CD4-positive, alpha-beta T cell treated with Interferon alpha-2 for 1 hour (primary cell): ENCODE measurements around the gene USP2.
A peak's percentile ranks its signal among the peaks of the same experiment; 100 is the strongest.

Source experiments
- DNase-seq, 2 donors: peaks; one replicate each; pipeline ENCODE4 v3.0.0-alpha.2; 2020 to 2022

The USP2 gene

DNA sequence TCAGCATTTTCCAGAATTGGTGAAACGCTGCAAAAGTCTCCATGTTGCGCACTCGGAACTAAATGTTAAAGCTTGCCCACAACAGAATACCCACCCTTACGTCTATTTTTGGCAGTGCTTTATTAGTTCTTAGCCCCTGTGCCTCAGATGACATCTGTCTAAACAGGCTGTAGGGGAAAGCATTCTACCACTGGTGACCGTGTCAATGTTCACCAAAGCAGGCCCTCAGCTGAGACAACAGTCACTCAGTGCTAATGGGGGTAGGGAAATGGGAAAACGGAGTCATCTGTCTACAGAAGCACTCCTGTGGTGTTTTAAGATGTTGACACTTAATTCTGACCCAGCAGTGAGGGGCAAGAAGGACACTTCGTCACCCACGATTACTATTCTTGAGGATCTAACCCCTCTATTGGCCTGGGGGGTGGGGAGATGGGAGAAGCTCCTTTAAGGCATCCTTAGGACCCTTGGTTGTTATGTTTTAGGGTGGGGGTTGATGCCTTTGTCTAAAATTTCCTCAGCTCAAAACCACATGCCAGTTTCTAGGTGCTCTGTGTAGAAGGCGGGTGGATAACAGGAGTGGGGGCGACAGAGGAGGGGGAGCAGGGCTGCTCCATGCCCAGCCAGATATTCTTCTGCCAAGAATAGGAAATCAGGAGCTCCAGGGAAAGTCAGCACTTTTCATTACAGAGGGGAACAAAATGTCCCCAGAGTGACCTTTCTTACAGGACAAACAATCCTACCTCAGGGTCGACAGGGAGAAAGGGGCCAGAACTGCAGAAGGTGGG lies 19.4 kb downstream of the USP2 start:
- no peak for DNase-seq

DNA sequence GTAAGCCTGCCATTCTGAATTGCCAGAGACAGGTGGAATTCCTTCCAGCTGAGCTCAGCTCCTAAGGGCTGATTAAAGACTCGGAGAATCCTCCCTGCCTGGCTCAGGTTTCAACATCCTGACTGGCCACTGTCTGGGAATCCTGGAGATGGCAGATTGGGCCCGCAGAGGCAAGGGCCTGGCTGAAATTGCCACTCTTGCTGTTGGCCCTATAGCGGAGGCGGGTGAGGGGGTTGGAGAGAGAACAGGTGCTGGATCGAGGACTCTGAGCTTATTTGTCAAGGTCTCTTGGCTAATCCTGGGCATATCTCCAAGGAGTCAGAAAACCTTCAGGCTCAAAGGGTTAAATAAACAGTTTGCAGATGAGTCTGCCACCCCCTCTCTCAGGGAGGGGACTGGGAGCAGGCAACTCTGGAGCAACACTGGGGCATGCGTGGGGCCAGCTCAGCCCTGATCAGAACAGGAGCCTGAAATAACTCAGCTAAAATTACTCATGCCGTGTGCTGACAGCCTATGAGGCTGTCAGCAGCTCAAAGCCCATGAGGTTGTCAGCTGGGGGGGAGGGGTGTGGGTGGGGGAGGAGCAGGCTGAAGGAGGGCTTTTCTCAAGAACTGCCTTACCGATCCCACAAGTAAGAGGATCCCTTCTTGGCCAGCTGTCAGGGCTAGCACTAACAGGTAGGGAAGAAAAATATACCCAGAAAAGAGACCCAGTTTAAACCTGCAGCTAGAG lies 20.3 kb downstream of the USP2 start:
- DNase-seq: no peak

DNA sequence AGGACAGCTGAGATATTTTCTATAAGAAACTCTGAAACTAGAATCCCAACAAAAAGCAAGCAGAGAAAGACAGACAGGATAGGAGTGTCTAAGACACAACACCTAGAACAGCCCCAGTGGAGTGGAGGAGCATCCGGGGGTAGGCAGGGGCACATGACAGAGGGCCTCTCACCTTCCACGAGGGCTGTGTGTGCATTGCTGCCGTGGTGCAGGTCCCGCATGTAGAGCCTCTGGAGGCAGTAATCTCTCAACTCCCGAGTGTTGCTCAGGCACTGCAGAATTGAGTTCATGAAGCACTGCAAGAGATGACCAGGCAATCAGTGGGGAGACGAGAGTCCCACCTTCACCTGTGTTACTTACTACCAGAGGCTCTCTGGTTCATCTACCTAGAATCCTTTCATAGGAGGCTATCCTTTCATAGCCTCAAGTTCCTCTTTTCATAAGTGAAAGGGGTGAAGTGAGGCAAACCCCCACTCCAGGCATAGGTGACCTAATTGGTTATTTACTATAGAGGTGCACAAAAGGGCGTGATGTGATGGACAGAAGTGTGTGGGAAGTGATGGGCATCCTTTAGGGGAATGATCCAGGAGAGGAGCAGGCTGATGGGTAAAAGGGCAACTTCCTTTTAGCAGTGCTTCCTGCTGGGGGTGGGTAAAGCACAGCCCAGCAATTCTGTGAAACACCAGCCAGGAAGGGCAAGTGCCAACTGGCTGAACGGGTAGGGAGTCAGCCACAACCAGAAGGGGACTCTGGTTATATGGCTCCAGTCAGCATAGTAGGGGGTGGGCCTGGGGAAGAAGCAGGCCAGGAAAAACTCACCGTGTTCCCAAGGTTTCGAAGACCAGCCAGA lies 21.9 kb downstream of the USP2 start:
- no peak for DNase-seq

DNA sequence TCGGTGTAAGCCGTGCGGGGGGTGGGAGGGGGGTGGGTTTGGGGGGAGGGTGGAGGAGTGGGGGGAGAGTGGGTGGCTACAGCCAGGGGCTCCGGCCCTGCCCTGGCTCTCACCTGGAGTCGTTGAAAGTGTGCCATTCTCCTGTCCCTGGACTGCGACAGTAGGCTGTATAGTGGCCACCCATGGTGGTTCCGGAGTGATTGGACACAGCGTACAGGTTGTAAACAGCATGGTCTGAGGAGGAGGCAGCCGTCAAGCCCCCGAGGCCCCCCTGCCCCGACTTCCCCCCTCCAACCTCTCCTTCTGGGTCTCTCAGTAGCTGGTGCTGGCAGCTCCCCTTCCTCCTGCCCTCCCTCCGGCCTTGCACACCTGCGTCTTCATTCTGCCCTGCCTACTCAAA lies 24.4 kb downstream of the USP2 start:
- no peak for DNase-seq

DNA sequence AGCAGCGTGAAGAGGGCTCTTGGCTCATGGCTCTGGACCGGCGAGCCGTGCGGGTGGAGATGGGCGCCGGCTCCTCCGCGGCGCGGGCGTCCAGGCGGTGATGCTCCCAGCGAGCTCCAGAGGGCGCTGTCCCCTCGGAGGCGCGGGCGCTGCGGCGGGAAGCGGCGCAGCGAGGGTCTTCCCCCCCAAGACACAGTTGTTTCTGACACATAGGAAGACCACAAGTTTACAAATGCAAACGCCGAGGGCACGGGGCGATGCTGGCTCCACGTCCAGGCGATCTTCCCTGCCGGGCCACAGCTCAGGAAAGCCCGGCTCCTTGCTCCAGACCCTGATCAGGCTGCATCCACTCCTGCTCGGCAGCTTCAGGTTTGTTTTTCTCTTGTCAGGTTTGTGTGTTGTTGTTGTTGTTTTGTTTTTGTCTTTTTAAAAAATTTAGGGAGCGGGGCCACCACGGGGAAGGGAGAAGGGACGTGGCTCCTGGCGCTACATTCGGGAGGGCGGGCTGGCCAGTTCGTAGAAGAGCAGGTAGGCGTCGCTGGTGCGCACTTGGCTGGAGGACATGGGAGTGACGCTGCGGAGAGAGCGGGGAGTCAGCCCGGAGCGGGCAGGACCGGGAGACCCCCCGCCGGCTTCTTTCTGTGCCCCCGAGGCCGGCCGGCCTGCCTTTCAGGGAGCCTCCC lies 25.0 kb downstream of the USP2 start:
- DNase-seq: peak; percentile 70 to 76

DNA sequence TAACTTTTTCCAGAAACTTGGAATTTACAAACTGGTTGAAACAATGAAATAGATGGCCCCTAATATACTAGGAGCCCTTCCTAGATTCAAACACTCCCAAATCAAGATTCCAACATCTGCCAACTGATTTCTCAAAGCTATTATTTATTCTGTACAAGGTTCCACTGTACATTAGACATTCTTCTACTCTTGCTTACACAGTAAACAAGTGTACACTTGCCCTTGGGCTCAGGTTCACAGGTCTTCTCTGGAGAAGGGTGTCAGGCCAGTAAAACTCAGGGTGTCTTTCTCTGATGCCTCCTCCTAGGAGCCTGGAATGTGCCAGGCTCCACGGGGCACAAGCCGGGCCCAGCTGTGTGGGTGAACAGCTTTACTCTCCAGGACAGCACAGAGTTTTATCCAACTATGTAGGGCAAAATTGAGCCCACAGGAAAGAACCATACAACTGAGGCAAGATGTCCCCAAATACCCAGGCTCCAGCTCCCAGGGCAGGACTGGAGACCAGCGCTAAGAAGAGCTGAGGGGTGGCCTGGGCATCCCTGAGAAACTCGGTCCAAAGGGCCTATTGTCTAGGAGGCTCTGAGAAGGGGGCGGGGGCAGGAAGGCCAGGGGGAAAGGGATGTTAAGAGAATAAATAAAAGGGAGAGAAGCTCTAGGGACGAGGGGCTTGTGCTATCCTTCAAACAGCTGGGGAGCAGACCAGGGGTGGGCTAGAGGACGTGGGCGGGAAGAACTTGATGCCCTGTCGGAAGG lies 26.2 kb downstream of the USP2 start:
- DNase-seq: no peak

DNA sequence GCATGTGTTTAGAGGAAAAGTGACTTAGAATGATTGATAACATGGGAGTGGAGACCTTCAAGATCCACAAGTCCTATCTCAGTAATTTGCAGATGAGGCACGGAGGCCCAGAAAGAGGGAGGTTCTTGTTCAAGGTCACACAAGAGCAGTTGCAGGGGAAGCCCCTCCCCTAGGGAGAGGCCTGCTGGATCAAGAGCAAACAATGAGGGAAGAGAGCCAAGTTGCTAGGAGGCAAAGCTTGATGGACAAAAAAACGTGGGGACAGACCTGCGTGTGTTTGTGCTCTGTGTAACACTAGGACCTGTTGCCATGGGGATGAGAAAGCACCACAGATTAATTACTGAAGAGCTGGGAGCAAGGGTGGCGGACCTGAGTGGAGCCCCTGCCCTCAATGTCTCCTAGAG lies 28.6 kb downstream of the USP2 start:
- DNase-seq: no peak

DNA sequence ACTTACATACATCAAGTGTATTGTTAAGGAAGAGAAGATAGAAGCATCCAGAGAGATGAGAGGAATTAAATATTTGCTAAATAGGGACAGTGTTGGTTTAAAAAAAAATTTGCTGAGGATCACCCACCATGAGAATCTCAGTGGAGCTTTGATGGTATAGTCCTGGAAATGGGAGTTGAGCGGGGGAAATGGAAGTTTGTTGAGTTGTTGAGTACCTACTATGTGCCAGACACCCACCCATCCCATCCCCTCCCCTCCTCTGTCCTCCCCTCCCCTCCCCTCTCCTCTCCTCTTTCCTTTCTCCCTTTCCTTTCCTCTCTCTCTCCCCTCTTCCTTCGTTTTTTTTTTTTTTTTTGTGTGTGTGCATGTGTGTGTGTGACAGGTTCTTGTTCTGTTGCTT lies 30.3 kb downstream of the USP2 start:
- DNase-seq: no peak

DNA sequence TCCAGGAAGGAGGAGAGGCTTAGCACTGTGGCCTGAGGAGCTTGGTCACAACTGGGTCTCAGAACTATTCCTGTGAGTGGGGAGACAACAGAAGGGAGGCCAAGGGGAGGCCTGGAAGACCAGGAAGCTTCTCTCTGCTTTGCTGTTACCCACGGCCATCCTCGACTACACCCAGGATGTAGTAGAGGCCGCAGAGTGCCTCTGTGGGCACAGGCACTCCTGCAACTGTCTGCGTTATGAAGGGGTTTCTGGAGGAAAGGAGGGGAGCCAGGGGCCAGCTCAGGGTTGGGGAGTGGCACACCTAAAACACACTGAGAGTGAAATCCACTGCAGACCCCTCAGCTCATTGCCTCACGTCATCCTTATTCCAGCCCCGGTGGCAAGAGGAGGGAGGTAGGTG lies 31.2 kb downstream of the USP2 start:
- no peak for DNase-seq

DNA sequence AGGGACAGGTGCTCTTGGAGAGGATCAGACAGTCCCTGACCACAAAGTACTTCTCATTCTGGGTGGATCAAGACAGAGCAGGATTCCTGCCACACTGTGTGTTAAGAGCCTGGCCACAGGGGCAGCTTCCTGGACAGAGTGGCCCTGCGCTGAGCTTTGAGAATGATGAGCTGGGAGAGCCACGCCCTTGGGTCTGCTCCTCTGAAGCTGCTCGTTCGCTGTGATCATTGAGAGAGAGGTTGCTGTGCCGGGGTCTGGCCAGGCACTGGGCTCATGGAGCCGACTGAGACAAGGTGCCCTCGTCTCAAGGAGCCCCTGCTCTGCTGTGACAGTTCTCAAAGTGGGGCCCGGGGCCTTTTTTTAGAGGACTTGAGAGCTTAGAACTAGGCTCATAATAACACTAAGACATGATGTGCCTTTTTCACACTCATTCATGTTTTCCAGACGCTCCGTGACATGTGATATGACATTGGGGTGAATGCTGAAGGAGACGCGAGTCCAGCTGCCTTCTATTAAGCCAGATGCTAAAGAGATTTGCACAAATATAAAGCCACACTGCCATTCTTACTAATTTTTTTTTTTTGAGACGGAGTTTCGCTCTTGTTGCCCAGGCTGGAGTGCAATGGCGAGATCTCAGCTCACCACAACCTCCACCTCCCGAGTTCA lies 33.4 kb downstream of the USP2 start:
- no peak for DNase-seq

DNA sequence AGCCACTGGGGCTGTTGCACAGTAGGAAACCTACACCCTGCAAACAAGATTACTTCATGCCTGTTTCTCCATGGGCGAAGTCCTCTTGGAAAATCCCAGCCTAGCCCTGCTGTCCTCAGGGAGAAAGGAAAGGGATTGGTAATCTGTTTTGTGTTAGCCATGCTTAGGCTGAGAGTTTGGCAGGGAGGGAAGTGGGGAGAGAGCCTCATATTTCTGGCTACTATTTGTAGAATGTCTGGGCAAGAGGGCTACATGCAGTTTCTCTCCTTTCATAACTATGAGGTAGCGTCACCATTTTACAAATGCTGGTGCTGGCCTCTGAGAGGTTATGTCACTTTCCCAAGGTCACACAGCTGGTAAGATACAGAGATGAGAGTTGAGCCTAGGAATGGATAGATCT lies 34.2 kb downstream of the USP2 start:
- DNase-seq: no peak

DNA sequence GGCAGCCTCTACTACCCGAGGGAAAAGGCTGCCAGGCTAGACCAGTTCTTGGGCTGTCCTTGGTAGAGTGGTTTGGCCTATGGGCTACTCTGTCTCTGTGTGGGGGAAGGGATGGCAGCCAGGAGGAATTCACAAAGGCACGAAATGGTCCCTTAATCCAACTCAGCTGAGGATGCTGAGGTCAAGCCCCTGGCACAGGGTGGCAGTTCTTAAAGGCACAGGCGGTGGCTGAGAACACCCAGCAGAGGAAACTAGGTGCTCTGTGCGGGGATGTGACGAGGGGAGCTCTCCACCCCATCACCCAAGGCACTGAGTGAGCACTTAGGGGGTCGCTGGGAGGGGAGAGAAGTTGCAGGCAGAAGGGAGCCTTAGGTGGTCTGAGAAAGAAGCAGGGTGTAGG lies 34.9 kb downstream of the USP2 start, which contains the start of gene MFRP:
TSS of gene MFRP (minus strand) at position 101 of the 400 bp plus-strand sequence. CDS start 192 bp downstream, outside the sequence.
- DNase-seq: no peak

DNA sequence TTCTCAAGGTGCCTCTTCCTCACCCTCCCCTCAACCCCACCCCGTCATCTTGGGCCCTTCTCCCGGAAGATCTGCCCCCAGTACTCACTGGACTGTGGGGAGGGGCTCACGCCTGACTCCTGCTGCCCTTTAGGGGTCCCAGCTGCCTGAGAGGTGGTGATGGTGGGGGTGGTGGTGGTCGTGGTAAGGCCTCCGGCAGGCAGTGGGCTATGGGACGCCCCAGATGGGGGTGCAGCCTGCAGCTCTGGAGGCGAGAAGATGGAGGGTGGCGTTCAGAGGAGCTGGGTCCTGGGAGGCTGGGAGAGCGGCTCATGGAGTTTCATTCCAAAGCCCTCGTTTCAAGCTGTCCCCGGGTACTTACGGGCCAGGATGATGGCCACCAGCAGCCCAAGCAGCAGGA lies 35.8 kb downstream of the USP2 start:
- no peak for DNase-seq

DNA sequence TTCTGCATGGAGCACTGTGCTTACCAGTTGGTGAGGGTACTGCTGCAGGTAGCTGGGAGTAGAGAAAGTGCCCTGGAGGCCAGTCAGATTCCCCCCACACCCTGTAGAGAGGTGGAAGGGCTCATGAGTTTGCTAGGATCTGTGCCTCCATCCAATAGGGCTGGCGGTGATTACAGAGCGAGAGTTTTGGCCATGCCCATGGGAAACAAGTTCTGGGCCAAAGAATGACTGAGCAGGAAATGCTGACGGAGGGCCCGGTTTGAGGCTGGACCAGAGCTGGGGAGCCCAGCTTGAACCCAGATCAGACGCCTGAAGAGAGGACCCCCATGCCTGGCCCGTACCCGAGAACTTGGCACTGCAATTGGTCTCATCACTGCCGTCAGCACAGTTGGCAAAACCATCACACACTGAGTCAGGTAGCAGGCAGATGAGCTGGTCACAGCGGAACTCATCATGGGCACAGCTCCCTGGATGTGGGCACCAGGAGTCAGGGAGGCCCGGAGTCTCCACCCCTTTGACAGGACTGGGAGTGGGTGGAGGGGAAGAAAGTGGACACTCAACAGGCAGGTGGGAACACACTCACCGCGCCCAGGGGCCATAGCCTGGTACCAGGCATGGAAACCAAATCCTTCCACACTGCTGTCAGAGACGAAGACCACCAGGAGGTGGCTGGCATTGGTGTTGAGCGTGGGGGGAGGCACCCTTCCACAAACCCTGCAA lies 37.0 kb downstream of the USP2 start:
- no peak for DNase-seq

DNA sequence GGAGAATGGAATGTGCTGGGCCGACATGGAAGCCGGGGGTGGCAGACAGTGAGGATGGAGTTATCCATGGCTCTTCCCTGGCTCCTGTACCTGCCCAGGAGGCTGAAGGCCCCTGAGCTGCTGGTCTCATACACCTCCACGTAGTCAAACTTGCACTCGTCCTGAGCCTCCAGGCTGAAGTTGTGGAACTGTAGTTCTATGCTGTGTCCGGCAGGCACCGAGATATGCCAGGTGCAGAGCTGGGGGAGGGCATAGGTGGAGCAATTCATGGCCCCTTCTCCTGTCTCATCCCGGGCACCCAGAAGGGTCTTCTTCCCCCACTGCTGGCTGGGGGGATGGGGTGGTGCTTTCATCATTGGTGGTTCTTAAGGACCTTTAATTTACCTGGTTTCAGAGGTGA lies 37.8 kb downstream of the USP2 start:
- DNase-seq: no peak

DNA sequence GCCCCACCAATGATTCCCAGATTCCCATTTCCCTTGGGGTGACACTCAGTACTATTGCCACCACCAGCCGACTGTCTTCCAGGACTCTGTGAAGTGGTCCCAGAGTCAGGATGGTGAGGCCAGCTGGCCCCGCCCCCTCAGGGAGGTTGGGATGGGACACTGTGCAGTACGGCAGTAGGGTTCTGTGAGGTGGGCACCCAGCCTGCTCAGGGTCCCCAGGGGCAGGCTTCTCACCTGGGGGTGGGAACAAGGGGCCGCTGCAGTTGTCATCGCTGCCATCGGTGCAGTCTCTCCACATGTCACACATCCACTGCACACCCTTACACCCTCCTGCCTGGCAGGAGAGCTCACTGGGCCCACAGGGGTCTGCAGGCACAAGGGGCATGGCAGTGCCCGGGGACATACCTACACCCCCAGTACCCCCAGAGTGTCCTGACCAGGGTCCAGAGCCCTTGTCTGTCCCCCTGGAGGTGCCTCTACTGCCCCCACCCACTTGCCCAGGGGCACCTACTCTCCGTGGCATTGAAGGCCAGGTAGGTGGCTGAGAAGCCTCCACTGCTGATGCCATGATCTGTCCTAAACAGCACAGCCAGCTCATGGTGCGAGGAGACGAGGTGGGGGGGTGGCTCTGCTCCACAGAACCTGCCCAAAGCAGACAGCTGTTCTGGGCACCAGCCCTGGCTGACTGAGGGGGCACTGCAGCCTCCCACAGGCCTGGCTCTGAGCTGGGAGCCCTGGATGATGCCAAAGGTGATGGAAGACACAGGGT lies 38.9 kb downstream of the USP2 start:
- no peak for DNase-seq

DNA sequence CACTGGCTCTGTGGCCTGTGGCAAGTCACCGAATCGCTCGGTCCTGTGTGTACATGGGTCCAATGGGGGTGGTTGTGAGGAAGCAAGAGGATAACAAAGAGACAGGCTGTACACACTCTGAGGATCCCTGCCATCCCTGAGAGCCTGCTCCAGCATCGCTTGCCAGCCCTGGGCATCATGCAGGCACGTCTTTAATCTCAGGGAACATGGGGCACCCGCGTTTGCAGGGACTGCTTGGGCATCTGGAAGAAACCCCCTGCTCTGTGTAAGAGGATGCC lies 39.5 kb downstream of the USP2 start:
- no peak for DNase-seq

DNA sequence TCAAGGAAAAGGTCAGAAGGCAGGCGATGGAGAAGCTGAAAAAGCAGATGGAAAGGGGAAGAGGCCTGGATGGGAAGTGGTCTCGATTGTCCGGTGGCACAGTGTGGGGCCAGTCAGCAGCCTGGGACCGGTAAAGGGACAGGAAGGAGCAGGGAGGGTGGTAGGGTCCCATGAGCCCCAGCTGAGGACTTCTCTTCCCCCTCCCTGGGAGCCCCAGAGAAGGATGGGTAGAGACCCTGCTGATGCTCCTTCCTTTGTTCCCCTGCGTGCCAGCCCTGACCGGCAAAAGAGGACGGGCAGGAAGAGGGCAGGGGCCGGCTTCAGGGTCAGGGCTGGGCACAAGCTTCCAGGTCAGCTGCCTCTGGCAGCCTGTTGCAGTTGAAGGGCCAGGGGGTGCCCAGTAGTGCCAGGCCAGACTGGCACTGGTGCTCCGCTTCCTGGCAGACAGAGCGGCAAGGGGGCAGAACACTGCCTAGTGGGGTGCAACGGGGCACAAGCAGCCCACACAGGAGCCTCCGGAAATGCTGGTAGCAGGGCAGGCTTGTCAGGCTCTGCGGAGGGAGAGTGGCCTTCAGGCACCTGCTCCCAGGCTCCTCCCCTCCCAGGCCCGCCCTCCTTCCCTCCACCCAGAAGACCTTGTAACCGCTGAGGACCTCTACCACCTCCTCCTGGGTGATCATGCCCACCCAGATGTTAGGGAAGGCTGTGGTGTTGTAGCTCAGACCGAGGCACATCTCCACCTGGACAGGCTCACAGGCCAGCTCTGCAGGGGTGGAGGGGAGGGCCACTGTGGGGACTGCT lies 40.1 kb downstream of the USP2 start:
- no peak for DNase-seq
